Measurements from ENCODE around the gene VEZT.

The VEZT gene

DNA sequence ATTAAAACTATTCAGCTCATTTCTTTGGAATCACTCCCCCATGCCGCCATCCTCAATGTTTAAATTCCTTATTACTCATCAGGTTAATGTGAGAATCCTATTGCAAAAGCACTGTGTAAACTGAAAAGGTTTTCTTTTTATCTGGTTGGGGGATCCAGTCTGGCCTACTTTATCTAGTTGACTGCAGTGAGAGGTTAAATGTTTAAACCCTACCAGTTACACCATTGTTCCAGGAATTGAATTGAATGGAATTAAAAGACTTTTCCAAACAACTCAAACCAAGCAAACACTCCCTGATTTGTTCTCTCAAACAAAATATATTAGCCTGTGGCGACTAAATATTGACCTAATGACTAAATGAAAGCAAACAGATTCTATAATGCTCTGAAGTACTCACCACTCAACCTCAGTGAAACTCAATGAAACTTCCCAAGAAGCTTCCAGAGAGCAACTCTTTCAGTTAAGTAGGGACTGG lies 100.5 kb downstream of the VEZT start:
- H3K4me3 ChIP-seq (IDR thresholded peaks at IDR 0.05; ENCODE audit: insufficient read depth, low read depth, low read length) = no peak overlapping the region
- H4K20me1 ChIP-seq (ENCODE audit: insufficient read depth) = no peaks in the 10 kb centered on the region
- no peak overlapping the region for H3K4me2 ChIP-seq
- no peaks in the 10 kb centered on the region for H3K27me3 ChIP-seq (ENCODE audit: insufficient read depth, low read depth)
- TF ChIP-seq, protein P1, sequence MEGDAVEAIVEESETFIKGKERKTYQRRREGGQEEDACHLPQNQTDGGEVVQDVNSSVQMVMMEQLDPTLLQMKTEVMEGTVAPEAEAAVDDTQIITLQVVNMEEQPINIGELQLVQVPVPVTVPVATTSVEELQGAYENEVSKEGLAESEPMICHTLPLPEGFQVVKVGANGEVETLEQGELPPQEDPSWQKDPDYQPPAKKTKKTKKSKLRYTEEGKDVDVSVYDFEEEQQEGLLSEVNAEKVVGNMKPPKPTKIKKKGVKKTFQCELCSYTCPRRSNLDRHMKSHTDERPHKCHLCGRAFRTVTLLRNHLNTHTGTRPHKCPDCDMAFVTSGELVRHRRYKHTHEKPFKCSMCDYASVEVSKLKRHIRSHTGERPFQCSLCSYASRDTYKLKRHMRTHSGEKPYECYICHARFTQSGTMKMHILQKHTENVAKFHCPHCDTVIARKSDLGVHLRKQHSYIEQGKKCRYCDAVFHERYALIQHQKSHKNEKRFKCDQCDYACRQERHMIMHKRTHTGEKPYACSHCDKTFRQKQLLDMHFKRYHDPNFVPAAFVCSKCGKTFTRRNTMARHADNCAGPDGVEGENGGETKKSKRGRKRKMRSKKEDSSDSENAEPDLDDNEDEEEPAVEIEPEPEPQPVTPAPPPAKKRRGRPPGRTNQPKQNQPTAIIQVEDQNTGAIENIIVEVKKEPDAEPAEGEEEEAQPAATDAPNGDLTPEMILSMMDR (conservative IDR thresholded peaks at IDR 0.05; ENCODE audit: low read depth, low read length) = no peak
- H3K9ac ChIP-seq = no peak overlapping the region
- H3K27ac ChIP-seq = no peak overlapping the region
- no peaks in the 10 kb centered on the region for H3K4me1 ChIP-seq (ENCODE audit: low read depth, poor library complexity, severe bottlenecking)
- H3K36me3 ChIP-seq (ENCODE audit: insufficient read depth) = no peaks in the 10 kb centered on the region
- no peaks in the 10 kb centered on the region for H3K79me2 ChIP-seq (ENCODE audit: insufficient read depth, low read depth)
- no peak overlapping the region for H2AFZ ChIP-seq (ENCODE audit: low read depth)

GRCh38 chr12:95319694-95320331 lies 102.2 kb downstream of the VEZT start:
- no peak overlapping the region for H3K4me3 ChIP-seq (IDR thresholded peaks at IDR 0.05; ENCODE audit: insufficient read depth, low read depth, low read length)
- no peaks in the 10 kb centered on the region for H4K20me1 ChIP-seq (ENCODE audit: insufficient read depth)
- no peaks in the 10 kb centered on the region for H3K79me2 ChIP-seq (ENCODE audit: insufficient read depth, low read depth)
- TF ChIP-seq, protein P1 (conservative IDR thresholded peaks at IDR 0.05; ENCODE audit: low read depth, low read length) = no peak
- H2AFZ ChIP-seq (ENCODE audit: low read depth) = no peak overlapping the region
- H3K9ac ChIP-seq = no peak overlapping the region
- no peaks in the 10 kb centered on the region for H3K27me3 ChIP-seq (ENCODE audit: insufficient read depth, low read depth)
- no peaks in the 10 kb centered on the region for H3K4me1 ChIP-seq (ENCODE audit: low read depth, poor library complexity, severe bottlenecking)
- H3K36me3 ChIP-seq (ENCODE audit: insufficient read depth) = no peaks in the 10 kb centered on the region
- H3K4me2 ChIP-seq = no peak overlapping the region
- no peak overlapping the region for H3K27ac ChIP-seq

DNA sequence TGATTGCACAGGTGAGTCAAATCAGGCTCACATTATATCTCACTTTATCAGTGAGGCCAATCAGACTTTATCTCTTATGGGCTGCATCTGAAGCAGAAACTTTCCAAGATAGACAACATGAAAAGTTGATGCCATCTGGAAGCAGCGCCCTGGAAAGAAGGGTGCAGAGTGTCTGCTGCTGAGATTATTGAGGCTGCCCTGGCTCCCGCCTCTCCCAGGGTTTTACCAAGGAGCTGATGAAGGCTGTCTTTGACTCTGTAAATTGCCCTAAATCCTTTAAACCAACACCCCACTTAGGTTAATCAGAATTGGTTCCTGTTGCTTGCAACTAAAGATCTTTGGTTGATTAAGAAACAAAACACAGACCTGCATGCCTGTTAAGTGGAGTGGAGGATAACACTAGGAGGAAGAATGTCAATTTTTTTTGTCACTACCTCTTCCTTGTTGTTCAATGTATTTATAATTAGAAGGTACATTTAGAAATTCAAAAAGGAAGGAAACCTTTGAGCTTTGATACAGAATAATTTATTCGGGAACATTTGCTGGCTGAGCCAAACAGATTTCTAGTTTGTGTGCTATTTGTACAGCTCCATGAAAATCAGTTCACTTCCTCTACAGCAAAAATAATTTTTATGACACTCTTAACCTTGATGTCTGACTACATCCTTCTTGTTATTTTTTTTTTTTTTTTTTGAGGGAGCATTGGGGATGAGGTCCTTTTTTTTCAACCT lies 104.1 kb downstream of the VEZT start:
- Histone ChIP-seq H3K4me2 (no peak overlapping the region), H3K36me3 (ENCODE audit: insufficient read depth) (no peaks in the 10 kb centered on the region), H3K27me3 (ENCODE audit: insufficient read depth, low read depth) (no peaks in the 10 kb centered on the region), H3K4me3 (IDR thresholded peaks at IDR 0.05; ENCODE audit: insufficient read depth, low read depth, low read length) (no peak overlapping the region), H3K4me1 (ENCODE audit: low read depth, poor library complexity, severe bottlenecking) (no peaks in the 10 kb centered on the region), H3K9ac (no peak overlapping the region), H3K79me2 (ENCODE audit: insufficient read depth, low read depth) (no peaks in the 10 kb centered on the region), H4K20me1 (ENCODE audit: insufficient read depth) (no peaks in the 10 kb centered on the region), H2AFZ (ENCODE audit: low read depth) (no peak overlapping the region), H3K27ac (no peak overlapping the region)
- TF ChIP-seq, protein P1 (conservative IDR thresholded peaks at IDR 0.05; ENCODE audit: low read depth, low read length) = no peak

- Histone ChIP-seq H2AFZ (ENCODE audit: low read depth) (no peak overlapping the region), H3K27ac (no peak overlapping the region)
Measured at GRCh38 chr12:95322326-95322725, 104.7 kb downstream of the VEZT start.

More at GRCh38 chr12:95322326-95322725, 104.7 kb downstream of the VEZT start:
- Histone ChIP-seq H3K27me3 (ENCODE audit: insufficient read depth, low read depth) (no peaks in the 10 kb centered on the region), H4K20me1 (ENCODE audit: insufficient read depth) (no peaks in the 10 kb centered on the region), H3K9ac (no peak overlapping the region), H3K4me1 (ENCODE audit: low read depth, poor library complexity, severe bottlenecking) (no peaks in the 10 kb centered on the region), H3K79me2 (ENCODE audit: insufficient read depth, low read depth) (no peaks in the 10 kb centered on the region), H3K36me3 (ENCODE audit: insufficient read depth) (no peaks in the 10 kb centered on the region), H3K4me3 (IDR thresholded peaks at IDR 0.05; ENCODE audit: insufficient read depth, low read depth, low read length) (no peak overlapping the region), H3K4me2 (no peak overlapping the region)
- TF ChIP-seq, protein P1 (conservative IDR thresholded peaks at IDR 0.05; ENCODE audit: low read depth, low read length) = no peak
